IMR-90 (cell line): ENCODE results near the gene DGKQ. TPM values are rescaled to one million over a fixed set of nuclear protein-coding genes. Genes with fewer than 3 reads are reported as not detected.
A peak's percentile ranks its signal among the peaks of the same experiment; 100 is the strongest.

Experiments
- ATAC-seq: fragments of 200-7000 bp; cut with Tn5 transposase; 2 replicates; pipeline ENCODE4 v1.9.1; 2020; ENCODE audit warnings: low read depth, mild to moderate bottlenecking, moderate library complexity
- BruUV-seq: library from RNA; stranded (reverse); fragments of 400-500 nt; replicated peaks from 2 replicates; lab custom pipeline; 2021; lab: Mats Ljungman, UMichigan
- CTCF ChIA-PET: fragments of 300-600 bp; formaldehyde crosslinking; extraction: SDS; loops from one replicate; lab custom pipeline; 2021; ENCODE audit warnings: antibody characterized with exemption; lab: Yijun Ruan, JAX
- POLR2A ChIA-PET: fragments of 300-600 bp; sonication (Branson Sonifier 250); formaldehyde crosslinking; loops from one replicate; lab custom pipeline; 2022; ENCODE audit warnings: antibody characterized with exemption; ENCODE audit not compliant: unreplicated experiment; lab: Charles Lee
- DNase-seq: peaks from one replicate; pipeline ENCODE4 v3.0.0; 2013
- H2AFZ ChIP-seq: replicated peaks from 2 replicates; pipeline ENCODE3; 2013; ENCODE audit warnings: low read length, mild to moderate bottlenecking; ENCODE audit not compliant: poor library complexity
- H2AK5ac ChIP-seq: 2 replicates; pipeline ENCODE4 v1.6.1; 2013; ENCODE audit warnings: low read depth, low read length, inconsistent platforms
- H2AK9ac ChIP-seq: replicated peaks from 2 replicates; pipeline ENCODE3; 2013; ENCODE audit warnings: mild to moderate bottlenecking, low read depth, low read length, moderate library complexity; ENCODE audit not compliant: poor library complexity
- H2BK120ac ChIP-seq: 2 replicates; pipeline ENCODE4 v1.6.1; 2013; ENCODE audit warnings: low read depth, low read length, inconsistent platforms
- H2BK15ac ChIP-seq: 3 replicates; pipeline ENCODE4 v1.6.1; 2013; ENCODE audit warnings: low read depth, low read length, inconsistent platforms
- H2BK20ac ChIP-seq: 2 replicates; pipeline ENCODE4 v1.6.1; 2013; ENCODE audit warnings: low read depth, mild to moderate bottlenecking, inconsistent platforms, low read length, moderate library complexity
- H2BK5ac ChIP-seq: 2 replicates; pipeline ENCODE4 v1.6.1; 2013; ENCODE audit warnings: mild to moderate bottlenecking, low read depth, low read length, inconsistent platforms; ENCODE audit not compliant: poor library complexity, severe bottlenecking
- H3K14ac ChIP-seq: replicated peaks from 2 replicates; pipeline ENCODE4 v1.6.1; 2013; ENCODE audit warnings: low read depth, low read length, inconsistent platforms
- H3K18ac ChIP-seq: 2 replicates; pipeline ENCODE4 v1.6.1; 2013; ENCODE audit warnings: low read depth, low read length, control low read depth
- H3K23ac ChIP-seq: 2 replicates; pipeline ENCODE4 v1.6.1; 2013; ENCODE audit warnings: low read depth, low read length, inconsistent platforms
- H3K27ac ChIP-seq: 2 replicates; pipeline ENCODE4 v1.5.1; 2013; ENCODE audit warnings: mild to moderate bottlenecking, control low read depth, low read length; ENCODE audit not compliant: insufficient read depth
- H3K27me3 ChIP-seq: 2 replicates; pipeline ENCODE4 v1.6.1; 2013; ENCODE audit warnings: low read length; ENCODE audit not compliant: control insufficient read depth, insufficient read depth
- H3K36me3 ChIP-seq: 2 replicates; pipeline ENCODE4 v1.6.1; 2013; ENCODE audit warnings: low read length, mixed read lengths; ENCODE audit not compliant: control insufficient read depth, insufficient read depth
- H3K4ac ChIP-seq: 2 replicates; pipeline ENCODE4 v1.6.1; 2013; ENCODE audit warnings: low read depth, low read length, inconsistent platforms
- H3K4me1 ChIP-seq: 2 replicates; pipeline ENCODE4 v1.6.1; 2013; ENCODE audit warnings: low read length, mixed read lengths; ENCODE audit not compliant: control insufficient read depth, insufficient read depth
- H3K4me2 ChIP-seq: 2 replicates; pipeline ENCODE4 v1.6.1; 2013; ENCODE audit warnings: low read depth, mild to moderate bottlenecking, control low read depth, low read length, moderate library complexity
- H3K4me3 ChIP-seq: 2 replicates; pipeline ENCODE4 v1.5.1; 2013; ENCODE audit warnings: low read depth, mild to moderate bottlenecking, control low read depth, low read length, moderate library complexity; ENCODE audit not compliant: insufficient read depth
- H3K56ac ChIP-seq: 2 replicates; pipeline ENCODE4 v1.6.1; 2013; ENCODE audit warnings: low read length, inconsistent platforms; ENCODE audit not compliant: insufficient read depth; ENCODE audit errors: extremely low read depth
- H3K79me1 ChIP-seq, 2 experiments: 2 replicates each; pipeline ENCODE4 v1.6.1; 2013; ENCODE audit warnings: low read length in 2 of 2, inconsistent platforms in 1 of 2, low read depth in 1 of 2
- H3K9ac ChIP-seq: 2 replicates; pipeline ENCODE4 v1.6.1; 2013; ENCODE audit warnings: low read depth, low read length, control low read depth
- H3K9me1 ChIP-seq: 2 replicates; pipeline ENCODE4 v1.6.1; 2013; ENCODE audit warnings: low read length, inconsistent platforms; ENCODE audit not compliant: insufficient read depth
- H3K9me3 ChIP-seq: 2 replicates; pipeline ENCODE4 v1.6.1; 2013; ENCODE audit warnings: low read length; ENCODE audit not compliant: control insufficient read depth, insufficient read depth
- H4K20me1 ChIP-seq: 2 replicates; pipeline ENCODE4 v1.6.1; 2013; ENCODE audit warnings: low read length, inconsistent platforms; ENCODE audit not compliant: insufficient read depth
- H4K5ac ChIP-seq: 2 replicates; pipeline ENCODE4 v1.6.1; 2013; ENCODE audit warnings: mild to moderate bottlenecking, low read depth, low read length, control low read depth
- H4K8ac ChIP-seq, 2 experiments: 2 replicates each; pipeline ENCODE4 v1.6.1; 2013; ENCODE audit warnings: low read depth in 2 of 2, low read length in 2 of 2, control low read depth in 1 of 2, inconsistent platforms in 1 of 2
- H4K91ac ChIP-seq: 2 replicates; pipeline ENCODE4 v1.6.1; 2013; ENCODE audit warnings: low read depth, low read length, inconsistent platforms; ENCODE audit not compliant: insufficient read depth
- BHLHE40 ChIP-seq: fragments of 150-350 bp; IDR thresholded peaks from 2 replicates; pipeline ENCODE4 v1.6.1; 2016; ENCODE audit warnings: mild to moderate bottlenecking, low read depth, low read length
- CEBPB ChIP-seq: IDR thresholded peaks from 2 replicates; pipeline ENCODE4 v1.6.1; 2012; ENCODE audit warnings: low read depth, low read length, improper control_type of control experiment
- RCOR1 ChIP-seq: IDR thresholded peaks from 2 replicates; pipeline ENCODE4 v1.6.1; 2012; ENCODE audit warnings: mild to moderate bottlenecking, low read length, improper control_type of control experiment; ENCODE audit not compliant: insufficient replicate concordance
- WGBS, 2 experiments: methylation state at CpG; one replicate each; pipeline versions ENCODE4 v1.1.5 to v1.1.7; 2013; ENCODE audit warnings: missing lambda C conversion rate in 2 of 2; ENCODE audit not compliant: insufficient read length in 1 of 2; ENCODE audit errors: extremely low coverage in 2 of 2; 5-methylcytosine and 5-hydroxymethylcytosine counted together
- dilution Hi-C: fragments of 300-500 bp; cut with HindIII; formaldehyde crosslinking; loops from one replicate; pipeline ENCODE4 v1.14.3; 2018; ENCODE audit warnings: low sequenced_read_pairs; ENCODE audit not compliant: unreplicated experiment
- in situ Hi-C: fragments of 300-500 bp; cut with MboI; formaldehyde crosslinking; loops from 3 replicates; pipeline ENCODE4 v1.14.3; 2019; ENCODE audit warnings: low sequenced_read_pairs, inconsistent platforms, mixed read lengths
- intact Hi-C: fragments of 100-400 bp; cut with micrococcal nuclease; formaldehyde crosslinking; loops from 2 replicates; pipeline ENCODE4 v1.10.0; 2022
- polyA plus RNA-seq, 3 experiments: library from polyadenylated mRNA; depleted of rRNA; stranded (reverse); fragments of >200 nt; gene quantifications; 2 replicates each; pipeline ENCODE4 v1.2.3, GENCODE V29; 2012; ENCODE audit warnings: low replicate concordance in 1 of 3
- total RNA-seq: library from RNA; depleted of rRNA; stranded (reverse); fragments of >200 nt; gene quantifications from 2 replicates; pipeline ENCODE4 v1.2.3, GENCODE V29; 2012
- TF ChIP-seq, protein P1 (sequence below): conservative IDR thresholded peaks from 2 replicates; pipeline ENCODE4 v1.5.1; 2012; ENCODE audit warnings: mild to moderate bottlenecking, low read depth, low read length, improper control_type of control experiment

Gene DGKQ
- total and polyA plus RNA-seq, 2 of the 4 experiments (the other 2 are of a cell fraction), result 4.3 to 15.6 TPM

DNA sequence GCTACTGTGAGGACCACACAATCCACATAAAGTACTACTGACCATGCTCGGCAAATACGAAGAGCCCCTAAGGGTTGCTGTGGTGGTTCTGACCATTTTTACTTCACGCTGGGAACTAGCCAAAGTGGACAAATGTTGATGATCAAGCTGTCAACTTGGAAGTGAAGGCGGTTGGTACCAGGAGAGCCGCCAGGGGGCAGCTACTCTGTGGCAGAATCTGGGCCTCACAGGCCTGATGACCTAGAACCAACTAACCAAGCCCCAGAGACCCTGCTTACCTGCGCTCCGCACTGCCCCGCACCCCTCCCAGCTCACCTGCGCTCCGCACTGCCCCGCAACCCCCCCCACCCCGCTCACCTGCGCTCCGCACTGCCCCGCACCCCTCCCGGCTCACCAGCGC, 46.8 kb downstream of the DGKQ start:
- H3K4ac ChIP-seq, result no peak overlapping the region
- ATAC-seq (no peak), DNase-seq (no peak)
- H4K5ac ChIP-seq, result no peak overlapping the region
- BruUV-seq, result no TSS peak
- no peak overlapping the region for H3K14ac ChIP-seq
- no peak overlapping the region for H3K18ac ChIP-seq
- no peak overlapping the region for H3K23ac ChIP-seq
- H4K8ac ChIP-seq, result no peak overlapping the region
- TF ChIP-seq RCOR1 (no peak), CEBPB (no peak), BHLHE40 (no peak)
- TF ChIP-seq, protein P1, sequence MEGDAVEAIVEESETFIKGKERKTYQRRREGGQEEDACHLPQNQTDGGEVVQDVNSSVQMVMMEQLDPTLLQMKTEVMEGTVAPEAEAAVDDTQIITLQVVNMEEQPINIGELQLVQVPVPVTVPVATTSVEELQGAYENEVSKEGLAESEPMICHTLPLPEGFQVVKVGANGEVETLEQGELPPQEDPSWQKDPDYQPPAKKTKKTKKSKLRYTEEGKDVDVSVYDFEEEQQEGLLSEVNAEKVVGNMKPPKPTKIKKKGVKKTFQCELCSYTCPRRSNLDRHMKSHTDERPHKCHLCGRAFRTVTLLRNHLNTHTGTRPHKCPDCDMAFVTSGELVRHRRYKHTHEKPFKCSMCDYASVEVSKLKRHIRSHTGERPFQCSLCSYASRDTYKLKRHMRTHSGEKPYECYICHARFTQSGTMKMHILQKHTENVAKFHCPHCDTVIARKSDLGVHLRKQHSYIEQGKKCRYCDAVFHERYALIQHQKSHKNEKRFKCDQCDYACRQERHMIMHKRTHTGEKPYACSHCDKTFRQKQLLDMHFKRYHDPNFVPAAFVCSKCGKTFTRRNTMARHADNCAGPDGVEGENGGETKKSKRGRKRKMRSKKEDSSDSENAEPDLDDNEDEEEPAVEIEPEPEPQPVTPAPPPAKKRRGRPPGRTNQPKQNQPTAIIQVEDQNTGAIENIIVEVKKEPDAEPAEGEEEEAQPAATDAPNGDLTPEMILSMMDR, result peak; percentile 33
- in situ Hi-C loops, result no loop called here
- CTCF ChIA-PET, result no interaction called here
- no peak overlapping the region for H3K4me3 ChIP-seq
- peaks cover 11 to 76% of the 10 kb centered on the region in 2 experiments; a peak in 2 of 4 replicates for H3K79me1 ChIP-seq
- POLR2A ChIA-PET, result no interaction called here
- intact Hi-C loops, result no loop called here
- peaks cover 88% of the 10 kb centered on the region for H4K20me1 ChIP-seq
- no peak overlapping the region for H2AK9ac ChIP-seq
- H3K27ac ChIP-seq, result no peak overlapping the region
- H2BK5ac ChIP-seq, result no peak overlapping the region
- no CpG with 5 or more reads among the region's 17 CpGs for WGBS, 2 experiments
- no peak overlapping the region for H2BK20ac ChIP-seq
- no peaks in the 10 kb centered on the region for H3K27me3 ChIP-seq
- no peak overlapping the region for H2BK15ac ChIP-seq
- no peak overlapping the region for H4K91ac ChIP-seq
- peaks cover 20% of the 10 kb centered on the region for H3K4me1 ChIP-seq
- no peak overlapping the region for H2AFZ ChIP-seq
- peaks cover 7% of the 10 kb centered on the region; the same call in 1 of the 2 replicates for H3K36me3 ChIP-seq
- H3K56ac ChIP-seq, result no peak overlapping the region
- no peak overlapping the region for H3K9ac ChIP-seq
- H2AK5ac ChIP-seq, result no peak overlapping the region
- H2BK120ac ChIP-seq, result no peak overlapping the region
- dilution Hi-C loops, result no loop called here
- no peaks in the 10 kb centered on the region for H3K9me3 ChIP-seq
- H3K9me1 ChIP-seq, result peaks cover 25% of the 10 kb centered on the region
- H3K4me2 ChIP-seq, result no peak overlapping the region
